Peyer's patch (tissue), 4 donors: ENCODE measurements around the gene PAXIP1.

Source experiments
- CTCF ChIP-seq, 6 experiments: fragments of 450-650 bp in 4 of 6; fragments of 200-600 bp in 2 of 6; sonication (generic) in 1 of 6; IDR thresholded peaks; one replicate each; pipeline ENCODE4 v1.5.1; 2017 to 2019; ENCODE audit warnings: antibody characterized with exemption in 6 of 6, mild to moderate bottlenecking in 3 of 6, moderate library complexity in 1 of 6
- POLR2A ChIP-seq, 2 donors: fragments of 450-650 bp; IDR thresholded peaks; one replicate each; pipeline ENCODE4 v1.5.1; 2017; ENCODE audit warnings: antibody characterized with exemption in 2 of 2, mild to moderate bottlenecking in 2 of 2, moderate library complexity in 2 of 2

DNA sequence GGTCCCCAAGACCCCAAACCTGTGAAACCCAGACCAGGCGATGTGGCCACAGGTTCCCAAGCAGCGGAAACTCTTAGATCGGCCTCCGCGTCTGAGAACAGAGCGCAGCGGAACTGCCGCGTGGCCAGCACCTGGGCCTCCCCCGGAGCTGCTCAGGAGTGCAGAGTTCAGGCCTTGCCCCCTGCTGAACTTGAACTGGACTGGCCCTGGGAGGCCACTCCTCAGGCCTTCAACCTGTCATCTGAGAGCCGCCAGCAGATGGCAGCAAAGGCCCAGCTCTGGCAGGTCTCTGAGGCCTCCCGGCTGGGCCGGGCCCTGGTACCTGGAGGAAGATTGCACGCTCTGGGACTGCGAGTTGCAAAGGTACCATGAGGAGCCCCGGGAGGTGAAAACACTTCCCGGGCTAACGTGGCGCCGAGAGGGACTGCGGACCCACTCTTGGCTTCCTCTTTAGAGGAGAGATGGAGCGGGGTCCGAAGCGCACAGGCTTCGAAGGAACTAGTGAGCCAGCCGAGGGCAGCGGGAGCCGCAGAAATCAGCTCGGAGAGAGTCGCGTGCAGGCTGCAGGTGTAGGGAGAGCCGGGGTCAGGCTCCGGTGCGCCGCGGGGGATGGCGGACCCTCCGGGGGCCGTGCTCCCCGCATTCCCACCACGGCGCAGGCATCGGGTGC is 89.2 kb downstream of the PAXIP1 start:
- TF ChIP-seq CTCF (IDR thresholded peaks at IDR 0.05) (peak; percentile 66 to 91 (median 87)), POLR2A (IDR thresholded peaks at IDR 0.05) (no peak)
